Activated T-cell treated with anti-CD3 and anti-CD28 coated beads, Interleukin-2, amount 50 U/mL, for 1 hour (primary cell): ENCODE results near the gene WWOX.

ENCODE experiments used
- DNase-seq: peaks from one replicate; pipeline ENCODE4 v3.0.0-alpha.2; 2020

WWOX gene

DNA sequence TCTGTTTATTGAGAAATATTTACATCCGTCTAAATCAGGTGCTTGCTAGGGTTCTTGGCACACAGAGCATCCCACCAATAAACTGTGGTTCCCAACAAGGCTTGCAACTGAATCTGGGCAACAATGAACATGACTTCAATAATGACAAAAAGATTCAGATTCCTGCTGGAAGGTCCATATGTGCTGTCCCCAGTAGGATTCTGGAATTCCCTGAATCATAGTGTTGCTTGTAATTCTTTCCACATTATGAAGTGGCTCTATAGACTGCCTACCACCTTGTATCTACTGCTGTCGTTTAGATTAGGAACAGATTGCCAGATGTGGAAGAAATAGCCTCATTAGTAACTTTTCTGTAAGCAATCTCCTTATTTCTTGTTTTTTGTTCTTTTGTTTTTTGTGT lies 265.9 kb downstream of the WWOX start:
- DNase-seq, result no peak

DNA sequence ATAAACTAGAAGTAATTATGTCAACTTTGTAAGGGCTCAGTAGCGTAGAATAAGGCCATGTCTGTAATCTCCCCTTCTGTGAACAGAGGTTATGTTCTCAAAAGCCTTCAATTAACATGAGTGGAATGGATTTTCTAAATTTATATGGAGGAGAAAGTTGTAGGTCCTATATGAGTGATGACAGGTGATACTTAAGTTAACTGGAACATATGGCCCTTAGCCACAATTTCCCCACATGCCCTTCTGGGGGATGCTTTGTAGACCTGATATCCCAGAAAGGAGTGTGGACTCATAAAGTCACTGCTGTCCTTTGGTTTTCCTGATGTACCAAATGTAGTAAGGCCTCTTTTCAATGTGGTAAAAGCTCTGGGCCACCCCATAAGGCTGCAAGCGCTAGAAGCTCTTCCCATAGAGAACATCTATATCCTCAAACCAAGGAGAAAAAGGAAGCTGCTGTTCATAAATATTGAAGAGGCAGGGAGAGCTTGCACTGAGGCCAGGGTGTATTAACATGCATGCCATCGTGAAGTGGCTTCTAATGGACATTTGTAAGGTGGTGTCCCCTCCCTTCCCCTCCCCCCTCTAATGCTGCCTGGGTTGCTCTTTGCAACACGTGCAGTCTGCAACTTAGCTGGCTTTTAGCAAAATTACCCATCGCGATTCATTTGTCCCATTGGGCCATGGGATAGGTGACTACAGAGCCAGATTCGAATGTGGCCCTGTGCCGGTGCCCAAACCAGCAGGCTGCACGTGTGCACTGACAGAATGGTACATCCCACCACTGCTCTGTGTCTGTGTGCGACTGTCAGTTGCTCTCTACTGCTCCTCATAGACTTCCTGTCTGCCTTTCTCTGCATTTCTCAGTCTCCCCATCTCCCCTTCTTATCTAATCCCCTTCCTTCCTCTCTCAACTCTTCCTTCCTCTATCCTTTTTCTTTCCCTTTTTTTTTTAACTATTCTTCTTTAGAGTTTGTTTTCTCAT lies 269.0 kb downstream of the WWOX start:
- no peak for DNase-seq

DNA sequence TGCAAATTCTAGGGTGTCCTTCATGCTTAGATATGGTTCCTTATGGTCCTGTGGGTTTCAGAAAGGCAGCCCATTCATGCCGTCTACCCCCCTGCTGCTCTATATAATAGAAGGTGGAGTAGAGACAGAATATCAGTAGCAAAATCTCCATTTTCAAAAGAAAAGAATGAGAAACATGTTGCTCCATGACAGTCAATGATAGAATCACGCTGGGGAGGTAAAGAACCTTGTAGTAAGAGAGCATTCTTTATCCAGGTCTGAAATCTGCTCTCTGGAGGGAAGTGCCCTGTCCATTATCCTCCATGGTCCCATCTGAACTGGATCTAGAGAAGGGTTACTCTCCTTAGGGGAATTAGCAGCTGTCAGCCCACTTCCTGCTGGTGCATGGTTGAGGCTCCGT lies 272.8 kb downstream of the WWOX start:
- DNase-seq, result no peak

DNA sequence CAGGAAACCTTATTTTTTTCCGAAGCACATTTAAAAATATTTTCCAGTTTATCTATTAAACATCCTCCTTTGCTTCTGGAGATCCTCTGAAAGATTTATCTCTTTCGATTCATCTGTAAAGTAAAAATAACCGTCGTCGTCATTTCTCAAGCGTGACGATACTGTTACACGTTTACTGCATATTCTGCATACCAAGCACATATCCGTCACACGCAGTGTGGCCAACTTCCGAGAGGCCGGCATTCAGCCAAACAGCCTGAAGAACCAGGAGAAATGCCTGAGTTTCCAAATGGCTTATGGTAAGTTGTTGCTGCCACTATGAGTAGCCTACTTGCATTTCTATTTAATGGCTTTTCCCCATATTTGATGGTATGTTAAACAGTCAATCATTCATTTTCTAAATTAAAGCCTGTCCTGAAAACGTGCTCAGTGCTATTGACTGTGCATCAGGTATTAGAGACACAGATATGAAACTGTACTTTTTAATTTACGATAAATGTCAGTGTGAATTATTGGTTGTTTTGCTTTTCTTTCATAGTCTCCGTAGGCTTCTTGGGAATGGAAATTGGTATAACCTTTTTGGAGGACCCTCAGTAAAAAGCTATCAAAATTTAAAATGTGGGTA lies 275.7 kb downstream of the WWOX start:
- no peak for DNase-seq

DNA sequence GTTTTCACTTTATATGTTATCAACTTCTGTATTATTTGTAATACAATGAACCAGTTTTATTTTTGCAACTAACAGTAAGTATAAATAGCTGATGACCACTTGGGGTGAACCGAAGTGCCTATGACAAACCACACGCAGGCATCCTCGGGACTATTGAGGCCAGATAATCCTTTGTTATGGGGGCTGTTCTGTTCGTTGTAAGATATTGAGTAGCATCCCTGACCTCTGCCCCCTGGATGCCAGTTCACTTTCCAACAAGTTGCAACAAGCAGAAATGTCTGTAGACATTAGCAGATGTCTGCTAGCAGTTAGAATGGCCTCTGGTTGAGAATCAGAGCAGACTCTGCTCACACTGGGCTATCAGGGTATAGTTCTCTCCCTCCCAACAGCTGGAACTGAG lies 277.0 kb downstream of the WWOX start:
- no peak for DNase-seq

DNA sequence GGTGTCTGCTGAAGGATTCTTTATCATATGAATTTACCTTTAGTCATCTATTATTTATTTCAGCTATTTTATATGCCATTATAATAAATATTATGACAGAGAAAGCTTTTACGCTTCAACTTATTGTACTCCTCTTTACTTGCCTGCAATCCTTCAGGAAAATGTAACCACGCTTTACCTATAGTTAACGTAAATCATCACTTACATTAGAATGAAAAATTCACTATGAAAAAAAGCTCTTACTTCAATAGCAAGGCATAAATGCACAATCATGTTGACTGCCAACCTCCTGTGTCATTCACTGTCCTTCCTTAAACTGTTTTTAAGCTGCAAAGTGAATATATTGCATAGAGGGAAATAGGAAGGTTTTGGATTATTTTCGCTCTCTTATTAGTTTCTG lies 277.9 kb downstream of the WWOX start:
- no peak for DNase-seq

DNA sequence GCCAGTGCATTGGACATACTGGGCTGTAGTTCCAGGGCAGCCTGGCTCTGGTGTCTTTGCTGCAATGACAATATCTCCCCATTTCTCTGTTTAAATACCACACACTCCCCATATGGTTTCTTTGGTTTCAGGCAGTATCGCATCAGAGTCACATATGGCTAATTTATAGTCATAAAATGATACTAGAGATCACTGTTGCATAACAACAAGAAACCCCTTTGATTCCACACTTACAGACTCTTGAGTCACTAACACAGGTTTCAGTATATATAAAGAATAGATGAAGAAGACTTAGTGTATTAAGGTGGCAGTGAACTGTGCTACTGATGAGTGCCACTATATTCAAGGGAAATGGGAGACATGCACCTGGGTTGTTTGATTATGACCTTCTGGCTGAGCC lies 281.6 kb downstream of the WWOX start:
- DNase-seq, result no peak

DNA sequence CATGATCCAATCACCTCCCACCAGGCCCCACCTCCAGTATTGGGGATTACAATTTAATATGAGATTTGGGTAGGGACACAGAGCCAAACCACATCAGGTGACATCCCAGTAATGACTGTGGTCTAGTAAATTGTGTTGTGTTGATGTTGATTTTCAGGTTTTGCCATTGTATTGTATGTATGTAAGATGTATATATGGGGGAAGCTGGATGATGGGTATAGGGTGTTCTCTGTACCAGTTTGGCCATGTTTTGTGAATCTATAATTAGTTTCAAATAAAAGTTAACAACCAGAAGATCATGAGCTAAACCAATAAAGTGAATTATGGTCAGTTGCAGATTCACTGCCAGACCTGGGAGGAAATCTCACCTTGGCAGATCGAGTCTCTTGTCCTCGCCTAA lies 283.7 kb downstream of the WWOX start:
- DNase-seq, result no peak

DNA sequence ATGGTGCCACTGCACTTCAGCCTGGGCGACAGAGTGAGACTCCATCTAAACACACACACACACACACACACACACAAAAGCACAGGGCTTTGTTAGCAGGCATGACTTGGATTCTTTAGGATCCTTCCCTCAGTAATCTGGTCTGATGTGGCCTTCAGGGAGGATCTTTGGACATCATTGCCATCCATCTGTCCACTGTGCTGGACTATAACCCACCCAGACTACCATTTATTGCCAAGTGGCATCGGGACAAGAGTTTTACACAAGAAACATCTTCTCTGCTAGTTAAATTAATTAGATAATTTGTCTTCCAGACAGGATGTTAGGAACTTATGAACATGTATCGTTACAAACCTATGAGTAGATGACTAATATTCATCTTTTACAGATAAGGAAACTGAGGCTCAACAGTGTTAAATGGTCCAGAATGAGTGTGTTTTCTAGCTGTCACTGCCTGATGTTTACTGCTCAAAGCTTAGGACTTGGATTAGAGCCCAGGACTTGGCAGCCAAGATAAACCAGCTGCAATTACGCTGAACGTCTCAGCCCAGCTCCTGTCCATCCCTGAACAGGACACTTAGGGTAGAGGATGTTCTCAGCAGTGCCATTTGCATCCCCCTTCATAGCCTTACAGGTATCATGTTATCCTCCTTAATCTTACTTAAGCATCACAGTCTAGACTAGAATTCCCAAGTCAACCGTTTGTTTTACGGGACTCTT lies 285.8 kb downstream of the WWOX start:
- DNase-seq, result no peak

DNA sequence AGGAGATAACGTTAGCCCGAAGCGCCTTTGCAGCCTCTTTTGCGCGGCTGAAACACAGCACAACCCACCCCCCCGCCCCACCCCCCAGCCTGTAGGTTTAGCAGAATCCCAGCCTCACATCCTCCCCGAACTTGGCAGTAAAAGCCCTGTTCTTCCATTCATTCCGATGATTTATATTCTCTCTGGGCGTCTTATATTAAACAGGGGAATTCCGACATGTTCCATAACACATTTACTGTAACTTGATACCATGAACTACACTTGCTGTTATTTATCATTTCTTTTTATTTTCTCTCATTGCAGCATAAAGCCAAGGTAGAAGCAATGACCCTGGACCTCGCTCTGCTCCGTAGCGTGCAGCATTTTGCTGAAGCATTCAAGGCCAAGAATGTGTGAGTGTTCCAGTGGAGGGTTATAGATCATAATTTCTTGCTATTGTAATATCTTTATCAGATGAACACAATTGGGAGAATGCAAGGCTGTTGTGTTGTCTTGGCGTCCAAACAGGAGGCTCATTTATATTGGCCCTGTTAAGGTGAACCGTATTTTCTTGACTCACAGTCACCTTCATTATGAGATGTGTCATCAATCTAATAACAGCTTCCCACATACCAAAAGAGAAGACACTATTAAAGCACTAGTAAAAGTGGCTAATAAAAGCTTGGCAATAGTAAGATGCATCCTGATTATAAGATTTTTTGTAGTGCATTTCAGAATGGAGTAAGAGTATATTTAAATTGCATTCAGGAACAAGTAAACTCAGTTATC lies 287.3 kb downstream of the WWOX start:
- DNase-seq, result no peak

DNA sequence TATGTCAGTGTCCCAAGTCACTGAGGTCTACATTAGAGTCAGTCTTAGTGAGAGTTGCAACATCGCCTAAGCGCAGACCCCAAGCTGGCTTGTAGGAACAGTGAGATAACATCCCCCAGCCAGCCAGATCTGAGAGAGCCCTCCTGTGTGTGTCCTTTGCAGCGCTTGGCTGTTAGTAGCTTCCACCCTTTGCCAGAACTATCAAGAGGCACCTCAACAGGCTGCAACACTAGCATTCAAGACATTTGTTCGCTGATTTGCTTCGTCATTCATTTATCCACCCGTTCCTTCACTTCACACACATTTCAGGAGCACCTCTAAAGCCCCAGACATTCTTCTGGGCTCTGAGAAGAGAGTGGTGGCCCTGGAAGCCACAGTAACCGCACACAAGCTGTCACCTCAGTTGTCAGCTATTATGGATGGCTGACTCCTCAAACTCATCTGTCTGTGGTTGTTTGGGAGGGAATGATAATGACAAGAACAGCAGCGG lies 289.6 kb downstream of the WWOX start:
- DNase-seq, result no peak

DNA sequence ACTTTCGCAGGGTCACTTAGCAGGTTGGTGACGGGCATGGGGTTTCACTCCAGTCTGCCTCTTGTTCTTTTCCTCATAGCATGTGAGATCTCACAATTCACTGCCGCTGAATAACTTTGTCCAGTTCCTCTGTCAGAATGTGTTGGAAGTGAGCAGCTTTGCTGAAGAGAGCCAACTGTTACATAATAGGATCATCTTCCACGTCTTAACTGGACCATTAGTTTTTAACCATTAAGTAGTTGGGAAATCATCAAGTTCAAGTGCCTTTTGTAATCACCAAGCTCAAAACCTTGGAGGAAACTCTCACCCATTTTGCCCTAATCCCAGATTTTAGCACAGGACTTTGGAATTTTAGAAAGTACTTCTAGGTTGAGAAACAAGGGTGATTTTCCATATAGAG lies 290.6 kb downstream of the WWOX start:
- DNase-seq, result no peak

DNA sequence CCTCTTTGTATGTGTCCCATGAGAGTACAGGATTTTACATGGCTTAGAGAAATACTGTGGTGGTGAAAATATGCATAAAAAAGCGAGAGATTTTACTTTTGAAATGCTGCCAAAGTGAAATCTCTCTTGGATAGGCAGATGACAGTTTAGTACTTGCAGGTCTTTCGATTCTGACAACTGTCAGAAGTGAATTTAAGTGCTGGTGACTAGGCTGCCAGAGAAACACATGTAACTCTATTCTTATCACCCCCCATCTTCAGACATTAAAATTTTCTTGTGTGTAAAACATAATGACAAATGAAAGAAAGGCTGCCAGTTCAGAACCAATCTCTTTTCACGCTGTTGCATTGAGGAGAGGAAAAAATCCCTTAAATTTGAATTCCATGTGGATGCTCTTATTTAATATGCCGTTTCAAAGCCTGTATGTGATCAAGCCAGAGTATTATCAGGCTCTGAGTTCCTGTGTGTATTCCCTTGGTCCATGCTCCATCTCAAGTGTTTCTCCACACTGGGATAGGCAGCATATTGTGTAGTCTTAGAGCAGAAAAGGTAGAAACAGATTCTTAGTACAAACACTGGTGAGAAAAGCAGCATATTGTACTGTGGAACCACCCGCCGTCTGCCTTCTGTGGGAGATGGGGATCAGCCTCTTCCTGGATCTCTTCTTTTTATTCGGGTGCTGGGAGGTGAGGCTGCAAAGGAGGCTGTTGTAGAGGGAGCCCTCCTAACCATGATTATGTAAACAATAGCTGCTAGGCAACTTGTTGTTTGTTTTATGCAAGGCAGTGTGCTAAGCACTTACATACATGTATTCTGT lies 291.3 kb downstream of the WWOX start:
- DNase-seq, result no peak

DNA sequence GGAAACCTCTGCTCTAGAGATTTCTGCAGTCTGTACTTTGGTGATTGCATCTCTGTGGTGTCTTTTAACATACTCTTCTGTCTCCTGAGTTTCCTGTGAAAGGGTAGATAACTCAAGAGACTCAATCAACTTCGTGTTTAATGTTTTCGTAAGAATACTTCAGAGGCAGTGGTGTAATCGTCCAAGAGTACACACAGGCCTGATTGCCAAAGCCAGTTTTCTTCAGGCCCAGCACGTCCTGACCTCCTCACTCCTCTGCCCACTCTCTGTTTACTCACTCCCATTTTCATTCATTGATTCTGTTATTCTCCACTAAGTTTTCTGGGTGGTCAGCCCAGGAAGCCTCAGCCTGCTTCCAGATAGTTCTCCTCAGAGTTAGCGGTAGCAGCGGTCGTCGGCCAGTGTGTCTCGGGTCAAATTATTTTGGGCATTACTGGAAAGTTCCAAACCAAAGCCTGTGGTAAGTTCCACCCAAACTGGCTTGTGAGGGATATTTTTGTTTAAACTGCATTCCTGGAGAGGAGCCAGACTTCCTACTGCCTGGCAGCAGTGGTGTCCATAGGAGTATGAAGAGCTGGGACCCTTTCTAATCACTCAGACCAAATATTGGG lies 293.2 kb downstream of the WWOX start:
- no peak for DNase-seq

DNA sequence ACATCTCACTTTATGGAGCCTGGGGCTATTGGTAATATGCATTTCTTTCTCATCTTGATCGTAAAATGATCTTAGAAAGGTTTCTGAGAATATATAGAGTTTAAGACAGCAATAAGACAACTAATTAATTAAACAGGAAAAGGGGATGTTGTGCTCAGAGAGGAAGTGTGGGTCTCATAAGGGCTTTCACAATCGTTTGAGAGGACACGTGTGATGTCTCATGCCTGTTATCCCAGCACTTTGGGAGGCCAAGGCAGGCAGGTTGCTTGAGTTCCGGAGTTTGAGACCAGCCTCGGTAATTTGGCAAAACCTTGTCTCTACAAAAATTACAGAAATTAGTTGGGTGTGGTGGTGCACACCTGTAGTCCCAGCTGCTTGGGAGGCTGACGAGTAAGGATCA lies 295.6 kb downstream of the WWOX start:
- DNase-seq, result no peak

DNA sequence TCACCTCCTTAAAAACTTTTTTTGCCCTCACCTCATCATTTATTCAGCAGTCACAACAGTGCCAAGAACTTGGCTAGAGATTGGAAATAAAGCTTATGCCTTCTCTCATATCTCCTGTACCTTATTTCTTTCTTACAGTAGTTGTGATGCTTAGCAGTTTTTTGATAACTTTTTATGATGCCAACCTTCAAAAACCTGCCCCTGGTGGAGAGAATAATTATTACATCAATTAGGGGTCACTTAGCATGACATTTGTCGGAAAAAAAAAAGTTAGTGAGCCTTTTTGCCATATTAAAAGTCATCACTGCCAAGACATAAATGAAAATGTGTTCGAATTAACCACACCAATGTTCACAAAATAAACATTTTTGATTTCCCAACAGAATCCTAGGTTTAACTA lies 296.6 kb downstream of the WWOX start:
- DNase-seq, result no peak

DNA sequence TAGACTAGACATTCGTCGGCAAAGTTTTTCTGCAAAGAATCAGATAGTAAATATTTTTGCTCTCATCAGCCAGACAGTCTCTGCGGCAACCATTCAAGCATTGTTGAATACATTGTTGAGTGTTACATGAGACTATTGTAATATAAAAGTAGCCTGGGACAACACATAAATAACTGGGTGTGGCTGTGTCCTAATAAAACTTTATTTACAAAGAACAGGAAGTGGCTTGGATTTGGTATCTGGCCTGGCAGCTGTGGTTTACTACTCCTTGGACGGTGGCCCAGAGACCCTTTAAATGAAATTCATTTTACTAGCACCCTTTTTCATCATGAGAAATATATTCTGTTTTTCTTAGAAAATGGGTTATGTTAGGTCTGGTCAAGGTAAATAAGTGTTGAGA lies 297.2 kb downstream of the WWOX start:
- no peak for DNase-seq

DNA sequence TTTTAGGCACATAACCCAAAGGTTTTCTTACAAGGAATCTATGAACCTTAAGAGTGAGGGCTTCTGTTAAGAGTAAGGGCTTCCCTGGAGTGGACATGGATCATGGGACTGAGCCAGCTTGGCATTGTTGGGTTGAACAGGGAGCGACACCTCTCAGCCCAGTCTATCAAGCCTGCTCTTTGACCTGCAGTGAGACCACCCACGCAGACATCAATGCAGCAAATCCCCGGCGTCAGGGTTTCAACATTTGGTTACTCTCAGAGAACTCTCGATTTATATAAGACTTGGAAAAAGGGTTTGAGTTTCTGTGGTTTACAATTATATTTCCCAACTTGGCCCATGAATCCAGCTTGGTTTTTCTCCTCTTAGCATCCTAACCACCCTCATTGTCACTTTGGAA lies 299.9 kb downstream of the WWOX start:
- no peak for DNase-seq

DNA sequence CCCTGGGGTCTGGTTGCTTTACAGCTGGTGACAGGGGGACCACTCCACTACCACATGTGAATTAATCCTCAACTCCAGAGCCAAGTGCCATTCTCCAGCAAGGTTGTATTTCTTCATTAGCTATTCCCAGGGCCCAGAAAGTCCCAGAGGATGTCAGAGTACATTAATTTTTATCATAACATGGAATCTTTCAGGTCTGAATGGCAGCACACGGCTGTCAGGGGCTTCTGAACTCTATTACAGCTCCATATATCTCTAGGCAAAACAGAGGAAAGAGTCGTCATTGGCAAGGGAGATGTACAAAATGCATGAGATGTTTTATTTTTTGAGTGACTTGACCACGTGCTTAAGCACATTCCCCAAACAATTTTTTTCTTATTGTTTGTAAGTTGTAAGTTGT lies 303.4 kb downstream of the WWOX start:
- no peak for DNase-seq

DNA sequence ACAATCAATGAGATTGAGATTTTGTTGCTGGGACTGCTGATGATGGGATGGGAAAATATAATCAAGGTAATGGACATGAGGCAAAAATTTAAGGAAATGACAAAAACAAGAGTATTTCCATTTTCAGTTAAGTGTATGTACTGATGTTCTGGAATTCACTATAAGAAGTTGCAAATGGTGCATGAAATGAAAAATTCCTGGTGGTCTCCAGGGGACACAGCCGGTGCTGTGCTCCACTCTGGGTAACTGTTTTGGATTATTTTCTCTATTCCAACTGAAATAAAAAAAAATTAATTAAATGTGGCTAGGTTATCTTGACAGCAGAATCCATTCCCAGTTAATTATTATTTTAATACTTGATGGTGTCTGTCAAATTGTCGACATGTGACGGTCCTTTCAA lies 305.6 kb downstream of the WWOX start:
- DNase-seq, result no peak

DNA sequence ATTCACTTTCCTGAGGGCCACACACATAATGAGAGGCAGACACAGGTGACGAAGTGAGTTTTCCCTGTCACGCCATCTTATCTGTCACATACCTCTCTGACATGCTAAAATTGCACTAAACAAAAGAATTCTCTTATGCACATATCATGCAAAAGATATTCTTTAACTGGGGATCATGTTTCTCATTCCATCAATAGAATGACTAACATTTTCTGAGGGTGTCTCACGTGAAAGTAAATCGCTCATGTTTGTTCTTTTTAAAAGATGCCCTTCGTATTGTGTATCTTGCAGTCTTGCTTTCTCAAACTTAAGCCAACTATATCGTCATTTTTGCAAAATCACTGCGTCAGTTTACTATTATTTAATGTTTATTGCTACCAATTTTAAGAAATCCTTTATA lies 306.4 kb downstream of the WWOX start:
- DNase-seq, result no peak

DNA sequence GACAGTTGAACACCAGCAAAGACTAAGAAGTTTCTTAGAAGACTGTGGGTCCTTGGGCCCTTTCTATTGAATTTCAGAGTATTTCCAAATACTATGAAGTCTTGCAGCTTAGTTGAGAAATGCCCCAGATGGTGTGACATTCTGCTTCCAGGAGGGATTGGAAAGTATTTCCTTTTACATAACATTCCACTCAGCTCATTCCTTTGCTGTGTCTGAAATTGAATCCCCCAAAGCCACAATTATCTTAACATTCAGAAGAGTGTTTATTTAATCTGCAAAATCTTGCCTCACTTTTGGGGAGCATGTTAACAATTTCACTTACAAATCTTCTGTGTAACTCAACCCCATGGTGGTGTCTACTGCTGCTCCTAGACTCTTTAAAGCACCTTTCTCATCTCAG lies 307.7 kb downstream of the WWOX start:
- no peak for DNase-seq
